Mucosa of descending colon (tissue), 3 donors: ENCODE measurements around the gene SP1. TPM values are rescaled to one million over a fixed set of nuclear protein-coding genes. Genes with fewer than 3 reads are reported as not detected.
"Not testable (repeated sequence)": the region's sequence is repeated elsewhere in the genome, so short reads cannot be mapped to it uniquely, and the experiment has no call there.

Source experiments
- ATAC-seq: fragments of 200-7000 bp; cut with Tn5 transposase; one replicate; pipeline ENCODE4 v1.9.1; 2020; ENCODE audit warnings: mild to moderate bottlenecking, moderate library complexity
- DNase-seq, 3 donors: peaks; one replicate each; pipeline ENCODE4 v3.0.0-alpha.2; 2020
- H3K36me3 ChIP-seq: fragments of 200-600 bp; one replicate; pipeline ENCODE4 v1.8.0; 2021; ENCODE audit warnings: low read depth, mild to moderate bottlenecking
- H3K4me1 ChIP-seq: fragments of 200-600 bp; one replicate; pipeline ENCODE4 v1.8.0; 2021; ENCODE audit warnings: low read depth, mild to moderate bottlenecking
- H3K4me3 ChIP-seq: fragments of 200-600 bp; one replicate; pipeline ENCODE4 v1.8.0; 2021; ENCODE audit warnings: mild to moderate bottlenecking
- H3K9me3 ChIP-seq: fragments of 200-600 bp; one replicate; pipeline ENCODE4 v1.8.0; 2021; ENCODE audit warnings: mild to moderate bottlenecking
- CTCF ChIP-seq: fragments of 200-600 bp; IDR thresholded peaks from one replicate; pipeline ENCODE4 v1.8.0; 2022; ENCODE audit warnings: antibody characterized with exemption, mild to moderate bottlenecking
- intact Hi-C, 2 donors: fragments of 100-400 bp; cut with DNase I in 1 of 2; cut with micrococcal nuclease in 1 of 2; formaldehyde crosslinking; loops; one replicate each; pipeline versions ENCODE4 v1.11.0 to v1.11.1; 2022; cut with DNase I, micrococcal nuclease
- long read RNA-seq, 2 donors: library from polyadenylated mRNA; unstranded; transcript quantifications; one replicate each; pipeline ENCODE4 v2.0.0, GENCODE V29; 2019 to 2021
- total RNA-seq, 3 donors: library from RNA; stranded (reverse); fragmentation: NEBNext Ultra II Directional in 2 of 3; extraction: Animal tissue kit (Norgen Biotek cat#: 25700) in 2 of 3; gene quantifications; one replicate each; pipeline versions ENCODE4 v1.2.1 to v1.2.4, GENCODE V29; 2021 to 2023
- donor health status: DM: no; HTN: no; CAD: no; lungs with moderate emphysema.
- donor health status: DM: no; HTN: no; CAD: no.
- donor health status: DM: no; HTN: yes; CAD: no.

Gene SP1
- 100 to 1,000 TPM in 2 of 3 donors, 10 to 100 TPM in 1; 96.1 to 111 (median 105) TPM for total RNA-seq
- long read RNA-seq, donor 1, transcript SP1-201 (6 exons, 2,846 nt) = major isoform, 9 of 32 reads
- long read RNA-seq, donor 1, partial matches to known transcripts = 13 of 32 reads
- long read RNA-seq, donor 1, other reads (novel, unspliced or antisense) = 10 of 32 reads
- long read RNA-seq, donor 2, partial matches to known transcripts = 0 of 2 reads
- long read RNA-seq, donor 2, other reads (novel, unspliced or antisense) = 2 of 2 reads

- DNase-seq = peak; percentile 91 to 98 (median 96)
- Histone ChIP-seq H3K4me1 (peaks cover 62% of the 10 kb centered on the region), H3K4me3 (peak within 1 kb of the TSS; percentile 34), H3K36me3 (peaks cover 7% of the 10 kb centered on the region), H3K9me3 (no peaks in the 10 kb centered on the region)
- peak; percentile 83 for ATAC-seq
- intact Hi-C loops = no loop called here
- no peak for TF ChIP-seq CTCF
Measured at GRCh38 chr12:53380104-53380793, at the start of gene SP1. Gene SP1, plus strand, starts transcription at chr12:53380176. Its CDS starts 116 bp downstream, at chr12:53380292.

GRCh38 chr12:53330671-53331070 lies 49.3 kb upstream of the SP1 start:
- Histone ChIP-seq H3K4me3 (no peak overlapping the region), H3K4me1 (peaks cover 3% of the 10 kb centered on the region), H3K9me3 (no peaks in the 10 kb centered on the region), H3K36me3 (no peaks in the 10 kb centered on the region)
- DNase-seq (no peak), ATAC-seq (no peak)
- TF ChIP-seq CTCF = no peak
- intact Hi-C loops = no loop called here

GRCh38 chr12:53332339-53332738 lies 47.6 kb upstream of the SP1 start:
- intact Hi-C loops, H3K36me3 ChIP-seq, DNase-seq, ATAC-seq, H3K4me1 ChIP-seq, H3K9me3 ChIP-seq, H3K4me3 ChIP-seq: not testable (repeated sequence)

- no peak for DNase-seq
- ATAC-seq = no peak
- Histone ChIP-seq H3K4me3 (no peak overlapping the region), H3K4me1 (no peaks in the 10 kb centered on the region), H3K36me3 (no peaks in the 10 kb centered on the region), H3K9me3 (no peaks in the 10 kb centered on the region)
- intact Hi-C loops = no loop called here
- no peak for TF ChIP-seq CTCF
Measured at GRCh38 chr12:53332744-53333143, 47.2 kb upstream of the SP1 start.

- DNase-seq (no peak), ATAC-seq (no peak)
- H3K4me3 ChIP-seq = no peak overlapping the region
- intact Hi-C loops = no loop called here
- H3K9me3 ChIP-seq = no peaks in the 10 kb centered on the region
- H3K36me3 ChIP-seq = no peaks in the 10 kb centered on the region
- H3K4me1 ChIP-seq = no peaks in the 10 kb centered on the region
- no peak for TF ChIP-seq CTCF
Measured at GRCh38 chr12:53333289-53333688, 46.7 kb upstream of the SP1 start.

- no peaks in the 10 kb centered on the region for H3K4me1 ChIP-seq
- H3K36me3 ChIP-seq = no peaks in the 10 kb centered on the region
- no peak for DNase-seq
- H3K4me3 ChIP-seq = no peak overlapping the region
- no peak for ATAC-seq
- TF ChIP-seq CTCF = no peak
- intact Hi-C loops = no loop called here
- H3K9me3 ChIP-seq = no peaks in the 10 kb centered on the region
Measured at GRCh38 chr12:53333845-53334244, 46.1 kb upstream of the SP1 start.
